K562 (cell line): ENCODE results near the gene SAPCD1. TPM values are rescaled to one million over a fixed set of nuclear protein-coding genes. Genes with fewer than 3 reads are reported as not detected.

Experiments
- ATAC-seq: fragments of 200-7000 bp; cut with Tn5 transposase; 3 replicates; pipeline ENCODE4 v1.9.1; 2020; ENCODE audit warnings: moderate library complexity
- BruUV-seq: library from RNA; stranded (reverse); fragments of 400-500 nt; replicated peaks from 2 replicates; lab custom pipeline; 2021; lab: Mats Ljungman, UMichigan
- CTCF ChIA-PET: fragments of 300-600 bp; formaldehyde crosslinking; extraction: SDS; loops from one replicate; lab custom pipeline; 2021; ENCODE audit warnings: low intra/inter-chr PET ratio; lab: Yijun Ruan, JAX
- POLR2A ChIA-PET: fragments of 300-600, 350-650 bp; sonication (Branson Sonifier 250); formaldehyde crosslinking; extraction: SDS; loops from one replicate; lab custom pipeline; 2021; ENCODE audit warnings: antibody characterized with exemption, inconsistent platforms; lab: Yijun Ruan, JAX
- DNase-seq, 4 experiments: peaks; one replicate each; pipeline versions ENCODE4 v3.0.0 to v3.0.0-alpha.2; 2011 to 2018; ENCODE audit warnings: low spot score in 3 of 4, mixed read lengths in 3 of 4; ENCODE audit errors: extremely low read depth in 1 of 4
- FAIRE-seq: peaks from 2 replicates; lab custom pipeline; 2011; peaks lifted over from hg19 to GRCh38; lab: Jason Lieb, UNC
- H2AFZ ChIP-seq: 2 replicates; pipeline ENCODE4 v1.6.0; 2011; ENCODE audit warnings: low read depth, low read length, control low read depth, inconsistent platforms
- H3K27ac ChIP-seq: fragments of 200-600 bp; 3 replicates; pipeline ENCODE4 v1.8.0; 2011; ENCODE audit warnings: low read depth, mild to moderate bottlenecking, control low read depth, inconsistent platforms, low read length, moderate library complexity, mixed read lengths; ENCODE audit errors: extremely low read depth
- H3K27me3 ChIP-seq, 2 experiments: fragments of 300-600 bp in 1 of 2; 2 replicates in 1 of 2; 3 replicates in 1 of 2; pipeline versions ENCODE4 v1.6.0 to v1.8.0; 2011; ENCODE audit warnings: inconsistent platforms in 2 of 2, low read length in 2 of 2, mild to moderate bottlenecking in 1 of 2, mixed read lengths in 1 of 2, moderate library complexity in 1 of 2; ENCODE audit not compliant: control insufficient read depth in 2 of 2, insufficient read depth in 2 of 2
- H3K36me3 ChIP-seq: fragments of 300-600 bp; 3 replicates; pipeline ENCODE4 v1.8.0; 2011; ENCODE audit warnings: mild to moderate bottlenecking, low read length, inconsistent platforms; ENCODE audit not compliant: control insufficient read depth, insufficient read depth
- H3K4me1 ChIP-seq, 2 experiments: fragments of 200-600 bp in 1 of 2; replicated peaks in 1 of 2; 2 replicates in 1 of 2; 3 replicates in 1 of 2; pipeline versions ENCODE4 v1.5.1 to v1.8.0; 2011; ENCODE audit warnings: inconsistent platforms in 2 of 2, low read length in 2 of 2, mild to moderate bottlenecking in 1 of 2, mixed read lengths in 1 of 2, moderate library complexity in 1 of 2; ENCODE audit not compliant: control insufficient read depth in 2 of 2, insufficient read depth in 2 of 2
- H3K4me2 ChIP-seq: 2 replicates; pipeline ENCODE4 v1.6.1; 2011; ENCODE audit warnings: low read length, control low read depth, inconsistent platforms, mixed read lengths; ENCODE audit not compliant: insufficient read depth
- H3K4me3 ChIP-seq: fragments of 200-600 bp; sonication (generic), shearing (Covaris generic); 2 replicates; pipeline ENCODE4 v1.5.1; 2016; ENCODE audit warnings: control low read depth, inconsistent platforms
- H3K79me2 ChIP-seq: fragments of 200-600 bp; 3 replicates; pipeline ENCODE4 v1.8.0; 2011; ENCODE audit warnings: low read length, inconsistent platforms; ENCODE audit not compliant: control insufficient read depth, insufficient read depth
- H3K9ac ChIP-seq, 2 experiments: 2 replicates each; pipeline versions ENCODE4 v1.6.0 to v1.6.1; 2011; ENCODE audit warnings: low read depth in 2 of 2, low read length in 2 of 2, control low read depth in 1 of 2, inconsistent platforms in 1 of 2, mild to moderate bottlenecking in 1 of 2, mixed read lengths in 1 of 2; ENCODE audit not compliant: insufficient read depth in 1 of 2
- H3K9me1 ChIP-seq: one replicate; pipeline ENCODE4 v1.6.0; 2011; ENCODE audit warnings: inconsistent platforms, mild to moderate bottlenecking, low read length, moderate library complexity; ENCODE audit not compliant: control insufficient read depth, insufficient read depth
- H3K9me3 ChIP-seq: replicated peaks from 2 replicates; pipeline ENCODE4 v1.5.1; 2011; ENCODE audit warnings: low read depth, low read length, inconsistent platforms; ENCODE audit not compliant: control insufficient read depth, insufficient read depth
- H4K20me1 ChIP-seq: replicated peaks from 2 replicates; pipeline ENCODE4 v1.6.1; 2011; ENCODE audit warnings: low read length, inconsistent platforms, mixed read lengths; ENCODE audit not compliant: control insufficient read depth, insufficient read depth
- BRD4 ChIP-seq: fragments of 200-600 bp; sonication (generic); IDR thresholded peaks from 2 replicates; pipeline ENCODE4 v1.6.1; 2017; ENCODE audit warnings: inconsistent platforms
- CAMTA2 ChIP-seq: fragments of 250-450 bp; sonication (Bioruptor Pico); conservative IDR thresholded peaks from 2 replicates; pipeline ENCODE4 v1.5.1; 2022
- CBX1 ChIP-seq: sonication (generic); IDR thresholded peaks from 2 replicates; pipeline ENCODE4 v1.6.1; 2016; ENCODE audit warnings: antibody characterized with exemption, low read depth, mild to moderate bottlenecking
- CREM ChIP-seq: IDR thresholded peaks from 2 replicates; pipeline ENCODE4 v1.6.1; 2014; ENCODE audit warnings: antibody characterized with exemption, low read depth
- KLF6 ChIP-seq: fragments of 250-450 bp; sonication (Bioruptor Pico); IDR thresholded peaks from 2 replicates; pipeline ENCODE4 v1.4.0; 2020; ENCODE audit warnings: mild to moderate bottlenecking, moderate library complexity, borderline replicate concordance
- NFATC3 ChIP-seq: fragments of 450-650 bp; IDR thresholded peaks from 2 replicates; pipeline ENCODE4 v1.6.1; 2017; ENCODE audit warnings: mild to moderate bottlenecking
- NUFIP1 ChIP-seq: fragments of 450-650 bp; IDR thresholded peaks from 2 replicates; pipeline ENCODE4 v1.6.1; 2018; ENCODE audit not compliant: partially characterized antibody
- PHB ChIP-seq: fragments of 250-450 bp; sonication (Bioruptor Pico); IDR thresholded peaks from 2 replicates; pipeline ENCODE4 v1.5.0; 2021
- RBM15 ChIP-seq: fragments of 200-400 bp; formaldehyde crosslinking; IDR thresholded peaks from 2 replicates; pipeline ENCODE4 v1.6.1; 2018; ENCODE audit warnings: mild to moderate bottlenecking, low read length, moderate library complexity; ENCODE audit not compliant: insufficient read depth
- RUNX1 ChIP-seq: sonication (generic); IDR thresholded peaks from 2 replicates; pipeline ENCODE4 v1.6.1; 2016; ENCODE audit warnings: antibody characterized with exemption, low read depth
- TRIM28 ChIP-seq: fragments of 450-650 bp; IDR thresholded peaks from 2 replicates; pipeline ENCODE4 v1.6.1; 2017
- U2AF1 ChIP-seq: fragments of 200-400 bp; formaldehyde crosslinking; optimal IDR thresholded peaks from 2 replicates; pipeline ENCODE3; 2017; ENCODE audit warnings: mild to moderate bottlenecking, low read depth, low read length, moderate library complexity
- ZNF24 ChIP-seq: fragments of 450-650 bp; IDR thresholded peaks from 2 replicates; pipeline ENCODE4 v1.6.1; 2016
- ZNF699 ChIP-seq: fragments of 250-450 bp; sonication (Bioruptor Pico); IDR thresholded peaks from 2 replicates; pipeline ENCODE4 v1.8.0; 2021; ENCODE audit warnings: mild to moderate bottlenecking, moderate library complexity; ENCODE audit not compliant: insufficient replicate concordance
- WGBS: fragments of 100-300 bp; shearing (Covaris generic); methylation state at CpG from one replicate; pipeline ENCODE4 v1.1.6; 2016; ENCODE audit warnings: low coverage, mixed read lengths; ENCODE audit not compliant: insufficient coverage; ENCODE audit errors: missing lambda C conversion rate; 5-methylcytosine and 5-hydroxymethylcytosine counted together
- in situ Hi-C: fragments of 300-500 bp; cut with MboI; formaldehyde crosslinking; loops from 4 replicates; pipeline ENCODE4 v1.15.0; 2018; ENCODE audit warnings: inconsistent platforms, mixed read lengths
- intact Hi-C: fragments of 100-400 bp; cut with micrococcal nuclease; formaldehyde crosslinking; loops from 2 replicates; pipeline ENCODE4 v1.14.2; 2022
- polyA plus RNA-seq, 8 experiments: library from polyadenylated mRNA; depleted of rRNA in 4 of 8; stranded (reverse) in 5 of 8; unstranded in 3 of 8; fragments of >200 nt; fragmentation: Nextera tagmentation in 2 of 8; fragmentation: Illumina TruSeq in 1 of 8; extraction: Ambion mirVana in 2 of 8; extraction: Trizol in 1 of 8; gene quantifications; 2 replicates each; pipeline versions ENCODE4 v1.2.1 to v1.2.3, GENCODE V29; 2011 to 2014; ENCODE audit warnings: inconsistent platforms in 1 of 8, missing spikeins in 1 of 8
- total RNA-seq, 7 experiments: library from RNA; depleted of rRNA in 6 of 7; stranded (reverse); fragments of >200 nt in 6 of 7; fragmentation: Illumina TruSeq in 2 of 7; extraction: Trizol in 2 of 7; gene quantifications; 2 replicates each; pipeline versions ENCODE4 v1.2.1 to v1.2.3, GENCODE V29; 2011 to 2021; ENCODE audit warnings: low replicate concordance in 1 of 7
- TF ChIP-seq, protein P1 (sequence below): fragments of 450-650 bp; IDR thresholded peaks from 2 replicates; pipeline ENCODE4 v1.6.1; 2017; ENCODE audit warnings: antibody characterized with exemption, mild to moderate bottlenecking
- TF ChIP-seq, protein P2 (sequence below): fragments of 200-400 bp; formaldehyde crosslinking; IDR thresholded peaks from 2 replicates; pipeline ENCODE4 v1.6.1; 2017; ENCODE audit warnings: mild to moderate bottlenecking, low read depth, low read length, moderate library complexity

SAPCD1 gene
- total and polyA plus RNA-seq, 9 of the 15 experiments (the other 6 are each of a cell fraction or from before 2014, with no cell fraction given) = 2.6 to 30.2 (median 7.4) TPM

DNA sequence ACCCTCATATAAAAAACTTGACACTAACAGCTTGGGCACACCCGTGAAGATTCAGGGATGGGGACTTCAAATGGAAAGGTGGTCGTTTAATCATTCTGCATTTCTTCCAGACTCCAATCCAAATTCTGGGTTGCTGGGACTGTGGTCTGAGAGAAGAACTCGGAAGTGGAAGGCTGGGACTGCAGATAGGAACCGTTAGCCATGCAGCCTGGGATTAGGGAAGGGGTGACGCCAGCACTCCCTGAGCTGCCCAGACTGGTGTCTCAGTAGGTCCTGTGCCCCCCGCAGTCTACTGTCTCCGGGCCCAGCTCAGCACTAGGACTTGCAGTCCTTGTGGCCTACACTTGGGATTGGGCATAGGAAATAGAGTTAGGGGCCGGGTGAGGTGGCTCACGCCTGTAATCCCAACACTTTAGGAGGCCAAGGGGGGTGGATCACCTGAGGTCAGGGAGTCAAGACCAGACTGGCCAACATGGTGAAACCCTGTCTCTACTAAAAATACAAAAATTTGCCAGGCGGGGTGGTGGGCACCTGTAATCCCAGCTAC lies 25.6 kb upstream of the SAPCD1 start:
- no TSS peak for BruUV-seq
- FAIRE-seq = no peak
- TF ChIP-seq CBX1 = no peak
- TF ChIP-seq TRIM28 = no peak
- TF ChIP-seq NFATC3 = no peak
- no peak for TF ChIP-seq RBM15
- no peak for TF ChIP-seq BRD4
- TF ChIP-seq RUNX1 = no peak
- no peak for TF ChIP-seq ZNF24
- TF ChIP-seq CAMTA2 (CRISPR knock-in tag) = no peak
- TF ChIP-seq, protein P1, sequence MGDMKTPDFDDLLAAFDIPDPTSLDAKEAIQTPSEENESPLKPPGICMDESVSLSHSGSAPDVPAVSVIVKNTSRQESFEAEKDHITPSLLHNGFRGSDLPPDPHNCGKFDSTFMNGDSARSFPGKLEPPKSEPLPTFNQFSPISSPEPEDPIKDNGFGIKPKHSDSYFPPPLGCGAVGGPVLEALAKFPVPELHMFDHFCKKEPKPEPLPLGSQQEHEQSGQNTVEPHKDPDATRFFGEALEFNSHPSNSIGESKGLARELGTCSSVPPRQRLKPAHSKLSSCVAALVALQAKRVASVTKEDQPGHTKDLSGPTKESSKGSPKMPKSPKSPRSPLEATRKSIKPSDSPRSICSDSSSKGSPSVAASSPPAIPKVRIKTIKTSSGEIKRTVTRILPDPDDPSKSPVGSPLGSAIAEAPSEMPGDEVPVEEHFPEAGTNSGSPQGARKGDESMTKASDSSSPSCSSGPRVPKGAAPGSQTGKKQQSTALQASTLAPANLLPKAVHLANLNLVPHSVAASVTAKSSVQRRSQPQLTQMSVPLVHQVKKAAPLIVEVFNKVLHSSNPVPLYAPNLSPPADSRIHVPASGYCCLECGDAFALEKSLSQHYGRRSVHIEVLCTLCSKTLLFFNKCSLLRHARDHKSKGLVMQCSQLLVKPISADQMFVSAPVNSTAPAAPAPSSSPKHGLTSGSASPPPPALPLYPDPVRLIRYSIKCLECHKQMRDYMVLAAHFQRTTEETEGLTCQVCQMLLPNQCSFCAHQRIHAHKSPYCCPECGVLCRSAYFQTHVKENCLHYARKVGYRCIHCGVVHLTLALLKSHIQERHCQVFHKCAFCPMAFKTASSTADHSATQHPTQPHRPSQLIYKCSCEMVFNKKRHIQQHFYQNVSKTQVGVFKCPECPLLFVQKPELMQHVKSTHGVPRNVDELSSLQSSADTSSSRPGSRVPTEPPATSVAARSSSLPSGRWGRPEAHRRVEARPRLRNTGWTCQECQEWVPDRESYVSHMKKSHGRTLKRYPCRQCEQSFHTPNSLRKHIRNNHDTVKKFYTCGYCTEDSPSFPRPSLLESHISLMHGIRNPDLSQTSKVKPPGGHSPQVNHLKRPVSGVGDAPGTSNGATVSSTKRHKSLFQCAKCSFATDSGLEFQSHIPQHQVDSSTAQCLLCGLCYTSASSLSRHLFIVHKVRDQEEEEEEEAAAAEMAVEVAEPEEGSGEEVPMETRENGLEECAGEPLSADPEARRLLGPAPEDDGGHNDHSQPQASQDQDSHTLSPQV = no peak
- no peak for TF ChIP-seq NUFIP1
- TF ChIP-seq ZNF699 (CRISPR knock-in tag) = no peak
- TF ChIP-seq U2AF1 = no peak
- TF ChIP-seq, protein P2, sequence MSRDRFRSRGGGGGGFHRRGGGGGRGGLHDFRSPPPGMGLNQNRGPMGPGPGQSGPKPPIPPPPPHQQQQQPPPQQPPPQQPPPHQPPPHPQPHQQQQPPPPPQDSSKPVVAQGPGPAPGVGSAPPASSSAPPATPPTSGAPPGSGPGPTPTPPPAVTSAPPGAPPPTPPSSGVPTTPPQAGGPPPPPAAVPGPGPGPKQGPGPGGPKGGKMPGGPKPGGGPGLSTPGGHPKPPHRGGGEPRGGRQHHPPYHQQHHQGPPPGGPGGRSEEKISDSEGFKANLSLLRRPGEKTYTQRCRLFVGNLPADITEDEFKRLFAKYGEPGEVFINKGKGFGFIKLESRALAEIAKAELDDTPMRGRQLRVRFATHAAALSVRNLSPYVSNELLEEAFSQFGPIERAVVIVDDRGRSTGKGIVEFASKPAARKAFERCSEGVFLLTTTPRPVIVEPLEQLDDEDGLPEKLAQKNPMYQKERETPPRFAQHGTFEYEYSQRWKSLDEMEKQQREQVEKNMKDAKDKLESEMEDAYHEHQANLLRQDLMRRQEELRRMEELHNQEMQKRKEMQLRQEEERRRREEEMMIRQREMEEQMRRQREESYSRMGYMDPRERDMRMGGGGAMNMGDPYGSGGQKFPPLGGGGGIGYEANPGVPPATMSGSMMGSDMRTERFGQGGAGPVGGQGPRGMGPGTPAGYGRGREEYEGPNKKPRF = no peak
- TF ChIP-seq CREM = no peak
- TF ChIP-seq KLF6 (CRISPR knock-in tag) = no peak
- TF ChIP-seq PHB (CRISPR knock-in tag) = no peak

More for the DNA sequence above, 25.6 kb upstream of the SAPCD1 start:
- H3K9ac ChIP-seq = peak overlapping the region; percentile 99
- peaks cover 89% of the 10 kb centered on the region for H3K79me2 ChIP-seq
- CTCF ChIA-PET = no interaction called here
- no peaks in the 10 kb centered on the region for H3K9me1 ChIP-seq
- peak overlapping the region; percentile 77 for H3K4me3 ChIP-seq
- in situ Hi-C loops (no loop called here), intact Hi-C loops (loop anchor here (10.0 kb wide), 1 partner anchor 238 kb away; the partner anchor contains the start of gene DXO)
- peak overlapping the region; percentile 95 for H3K27ac ChIP-seq
- no peaks in the 10 kb centered on the region for H3K27me3 ChIP-seq
- peaks cover 24% of the 10 kb centered on the region for H4K20me1 ChIP-seq
- POLR2A ChIA-PET = interaction anchor here (0.6 to 13.1 kb wide), 26 partner anchors 11 to 348 kb away, joined by 3 to 236 read pairs (median 12); partner anchors contain the start of genes ABHD16A, BAG6, C6orf47 and CSNK2B
- peak overlapping the region; percentile 72 for H2AFZ ChIP-seq
- H3K36me3 ChIP-seq = peaks cover 50% of the 10 kb centered on the region
- H3K4me2 ChIP-seq = peak overlapping the region; percentile 100
- DNase-seq (peak in 1 of 4 experiments; percentile 55), ATAC-seq (no peak)
- H3K4me1 ChIP-seq = peaks cover 46 to 54% of the 10 kb centered on the region in 2 experiments
- 16% methylated on average over 10 of the region's 10 CpGs for WGBS
- no peaks in the 10 kb centered on the region for H3K9me3 ChIP-seq
